DOHH2 (cell line): ENCODE results near the gene POLA1.

Source experiments
- H3F3A ChIP-seq: fragments of 200-600 bp; sonication (generic), shearing (Covaris generic); 2 replicates; pipeline ENCODE4 v1.6.0; 2016; ENCODE audit warnings: antibody characterized with exemption, mild to moderate bottlenecking; ENCODE audit not compliant: control insufficient read depth, insufficient read depth
- H3K27ac ChIP-seq: fragments of 200-600 bp; sonication (generic); 2 replicates; pipeline ENCODE4 v1.5.1; 2014; ENCODE audit warnings: low read depth, mild to moderate bottlenecking, low read length, moderate library complexity
- H3K27me3 ChIP-seq: fragments of 200-600 bp; sonication (generic); 2 replicates; pipeline ENCODE4 v1.6.1; 2014; ENCODE audit warnings: mild to moderate bottlenecking, low read length, mixed read lengths; ENCODE audit not compliant: control insufficient read depth
- H3K36me3 ChIP-seq: fragments of 200-600 bp; sonication (generic); 2 replicates; pipeline ENCODE4 v1.6.1; 2014; ENCODE audit warnings: mild to moderate bottlenecking, low read length, moderate library complexity, mixed read lengths; ENCODE audit not compliant: control insufficient read depth
- H3K4me1 ChIP-seq: fragments of 200-600 bp; sonication (generic); 2 replicates; pipeline ENCODE4 v1.6.1; 2014; ENCODE audit warnings: mild to moderate bottlenecking, low read length, mixed read lengths; ENCODE audit not compliant: control insufficient read depth
- H3K4me2 ChIP-seq: fragments of 200-600 bp; sonication (generic); 2 replicates; pipeline ENCODE4 v1.6.0; 2014; ENCODE audit warnings: mild to moderate bottlenecking, low read length, moderate library complexity
- H3K4me3 ChIP-seq: fragments of 200-600 bp; sonication (generic); 2 replicates; pipeline ENCODE4 v1.5.1; 2014; ENCODE audit warnings: mild to moderate bottlenecking, low read length, mixed read lengths
- H3K79me2 ChIP-seq: fragments of 200-600 bp; sonication (generic); 2 replicates; pipeline ENCODE4 v1.6.1; 2014; ENCODE audit warnings: mild to moderate bottlenecking, low read length, mixed read lengths; ENCODE audit not compliant: control insufficient read depth
- H3K9me2 ChIP-seq: fragments of 200-600 bp; sonication (generic); replicated peaks from 2 replicates; pipeline ENCODE4 v1.6.1; 2014; ENCODE audit warnings: mild to moderate bottlenecking, low read length, mixed read lengths; ENCODE audit not compliant: control insufficient read depth
- H3K9me3 ChIP-seq: fragments of 200-600 bp; sonication (generic); 2 replicates; pipeline ENCODE4 v1.6.1; 2014; ENCODE audit warnings: antibody characterized with exemption, low read length, mixed read lengths; ENCODE audit not compliant: control insufficient read depth, insufficient read depth
- H4K20me1 ChIP-seq: fragments of 200-600 bp; sonication (generic); 2 replicates; pipeline ENCODE4 v1.6.0; 2014; ENCODE audit warnings: low read depth, mild to moderate bottlenecking, antibody characterized with exemption, low read length, moderate library complexity; ENCODE audit not compliant: control insufficient read depth, insufficient read depth
- EZH2phosphoT487 ChIP-seq: fragments of 200-600 bp; sonication (generic); IDR thresholded peaks from 2 replicates; pipeline ENCODE4 v1.6.1; 2017; ENCODE audit warnings: borderline replicate concordance, mild to moderate bottlenecking, antibody characterized with exemption, low read length, moderate library complexity, mixed read lengths
- TF ChIP-seq, protein P1 (sequence below): fragments of 200-600 bp; sonication (generic); IDR thresholded peaks from one replicate; pipeline ENCODE4 v1.5.1; 2014; ENCODE audit warnings: antibody characterized with exemption, mild to moderate bottlenecking, low read depth, low read length; ENCODE audit not compliant: poor library complexity, severe bottlenecking

POLA1 gene

DNA sequence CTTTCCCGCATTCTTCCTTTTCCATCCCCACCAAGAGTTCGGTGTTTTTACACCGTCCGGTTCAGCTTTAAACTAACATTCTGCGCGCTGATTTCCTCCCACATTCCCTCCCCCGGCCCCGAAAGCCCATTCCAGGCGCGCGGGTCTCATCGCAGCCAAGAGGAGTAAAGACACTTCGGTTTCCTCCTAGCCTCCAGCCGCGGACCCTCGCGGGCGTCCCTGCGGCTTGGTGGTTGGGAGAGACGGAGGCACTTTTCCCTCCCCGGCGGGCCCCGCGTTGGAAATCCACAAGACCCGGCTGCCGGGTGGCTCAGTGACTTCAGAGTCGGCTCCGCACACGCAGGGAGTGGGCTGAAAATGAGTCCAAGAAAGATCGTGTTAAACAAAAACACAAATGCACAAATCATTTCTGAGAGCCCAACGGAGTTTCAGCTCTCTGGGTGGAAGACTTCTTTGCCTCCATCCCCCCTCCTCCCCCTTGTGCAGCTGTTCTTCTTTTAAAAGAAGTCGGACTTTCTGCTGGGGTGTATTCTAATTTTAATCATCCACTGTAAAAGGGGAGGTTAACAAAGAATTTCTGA lies 324.0 kb downstream of the POLA1 start:
- no peak overlapping the region for H3K4me3 ChIP-seq
- H3K9me2 ChIP-seq = no peaks in the 10 kb centered on the region
- no peaks in the 10 kb centered on the region for H3K79me2 ChIP-seq
- H3K4me1 ChIP-seq = no peaks in the 10 kb centered on the region
- no peaks in the 10 kb centered on the region for H3F3A ChIP-seq
- no peak overlapping the region for H3K4me2 ChIP-seq
- no peaks in the 10 kb centered on the region for H3K36me3 ChIP-seq
- H4K20me1 ChIP-seq = no peaks in the 10 kb centered on the region
- TF ChIP-seq, protein P1, sequence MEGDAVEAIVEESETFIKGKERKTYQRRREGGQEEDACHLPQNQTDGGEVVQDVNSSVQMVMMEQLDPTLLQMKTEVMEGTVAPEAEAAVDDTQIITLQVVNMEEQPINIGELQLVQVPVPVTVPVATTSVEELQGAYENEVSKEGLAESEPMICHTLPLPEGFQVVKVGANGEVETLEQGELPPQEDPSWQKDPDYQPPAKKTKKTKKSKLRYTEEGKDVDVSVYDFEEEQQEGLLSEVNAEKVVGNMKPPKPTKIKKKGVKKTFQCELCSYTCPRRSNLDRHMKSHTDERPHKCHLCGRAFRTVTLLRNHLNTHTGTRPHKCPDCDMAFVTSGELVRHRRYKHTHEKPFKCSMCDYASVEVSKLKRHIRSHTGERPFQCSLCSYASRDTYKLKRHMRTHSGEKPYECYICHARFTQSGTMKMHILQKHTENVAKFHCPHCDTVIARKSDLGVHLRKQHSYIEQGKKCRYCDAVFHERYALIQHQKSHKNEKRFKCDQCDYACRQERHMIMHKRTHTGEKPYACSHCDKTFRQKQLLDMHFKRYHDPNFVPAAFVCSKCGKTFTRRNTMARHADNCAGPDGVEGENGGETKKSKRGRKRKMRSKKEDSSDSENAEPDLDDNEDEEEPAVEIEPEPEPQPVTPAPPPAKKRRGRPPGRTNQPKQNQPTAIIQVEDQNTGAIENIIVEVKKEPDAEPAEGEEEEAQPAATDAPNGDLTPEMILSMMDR = no peak
- TF ChIP-seq EZH2phosphoT487 = no peak
- peaks cover 36% of the 10 kb centered on the region for H3K27me3 ChIP-seq
- H3K27ac ChIP-seq = no peak overlapping the region
- H3K9me3 ChIP-seq = no peaks in the 10 kb centered on the region

DNA sequence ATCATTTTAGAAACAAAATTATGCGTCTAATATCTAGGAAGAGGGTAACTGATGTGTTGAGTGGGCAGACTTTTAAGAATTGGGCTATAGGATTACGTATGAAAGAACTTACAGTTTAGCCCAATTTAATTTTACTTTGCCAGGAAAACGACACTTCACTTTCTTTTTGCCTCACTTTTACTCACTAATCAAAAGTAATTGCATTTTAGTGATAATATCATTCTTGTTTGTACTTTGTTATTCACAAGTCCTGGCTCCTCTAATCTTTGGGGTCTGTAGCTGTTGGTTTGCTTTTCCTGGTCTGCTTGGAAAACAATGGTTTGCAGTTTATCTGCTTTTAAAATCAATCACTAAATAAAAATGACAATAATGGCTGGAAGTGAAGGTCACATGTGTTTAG lies 325.0 kb downstream of the POLA1 start:
- peaks cover 34% of the 10 kb centered on the region for H3K27me3 ChIP-seq
- no peak overlapping the region for H3K4me2 ChIP-seq
- no peak overlapping the region for H3K27ac ChIP-seq
- H3K4me1 ChIP-seq = no peaks in the 10 kb centered on the region
- no peak for TF ChIP-seq EZH2phosphoT487
- TF ChIP-seq, protein P1 = no peak
- no peak overlapping the region for H3K4me3 ChIP-seq
- no peaks in the 10 kb centered on the region for H3F3A ChIP-seq
- H3K36me3 ChIP-seq = no peaks in the 10 kb centered on the region
- H3K9me3 ChIP-seq = no peaks in the 10 kb centered on the region
- no peaks in the 10 kb centered on the region for H4K20me1 ChIP-seq
- no peaks in the 10 kb centered on the region for H3K9me2 ChIP-seq
- no peaks in the 10 kb centered on the region for H3K79me2 ChIP-seq

DNA sequence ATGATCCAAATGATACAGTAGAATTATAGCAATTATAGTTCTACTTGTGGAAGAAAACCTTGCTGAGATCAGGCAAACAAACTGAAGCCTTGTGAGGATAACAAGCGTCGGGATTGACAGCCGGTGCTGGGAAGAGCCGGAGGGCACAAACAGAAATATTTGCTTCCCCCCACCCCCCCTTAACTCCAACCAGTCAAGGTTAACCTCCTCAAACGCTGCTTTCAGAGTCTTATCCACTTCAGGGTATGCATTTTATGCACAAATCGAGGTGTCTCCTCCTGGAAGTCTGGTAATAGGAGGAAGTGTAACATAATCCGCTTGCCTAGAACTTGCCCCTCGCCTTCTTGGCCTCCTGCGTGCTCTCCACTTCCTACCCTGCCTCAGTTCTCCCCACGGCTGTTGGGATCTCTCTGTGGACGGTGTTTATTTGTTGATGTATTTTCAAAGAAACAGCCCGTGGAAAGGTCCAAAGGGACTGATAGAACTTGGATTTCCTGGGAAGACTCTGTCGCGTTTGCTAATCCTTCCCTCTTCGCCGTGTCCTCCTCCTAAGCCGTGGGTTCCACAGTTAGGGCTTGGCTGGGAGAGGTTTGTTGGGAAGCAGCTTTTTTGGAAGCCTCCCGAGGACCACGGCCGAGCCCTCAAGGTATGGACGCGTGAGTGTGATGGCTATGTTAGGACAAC lies 326.1 kb downstream of the POLA1 start:
- Histone ChIP-seq H3K79me2 (no peaks in the 10 kb centered on the region), H3K9me3 (no peaks in the 10 kb centered on the region), H3K36me3 (no peaks in the 10 kb centered on the region), H3K4me1 (no peaks in the 10 kb centered on the region), H3K9me2 (no peaks in the 10 kb centered on the region), H3K27me3 (peaks cover 32% of the 10 kb centered on the region), H3K4me3 (no peak overlapping the region), H3F3A (no peaks in the 10 kb centered on the region), H3K27ac (no peak overlapping the region), H4K20me1 (no peaks in the 10 kb centered on the region), H3K4me2 (no peak overlapping the region)
- TF ChIP-seq, protein P1 = no peak
- TF ChIP-seq EZH2phosphoT487 = no peak
